Measurements from ENCODE around the gene SERINC5. TPM values are rescaled to one million over a fixed set of nuclear protein-coding genes. Genes with fewer than 3 reads are reported as not detected.
A peak's percentile ranks its signal among the peaks of the same experiment; 100 is the strongest.
"Not testable (repeated sequence)": the region's sequence is repeated elsewhere in the genome, so short reads cannot be mapped to it uniquely, and the experiment has no call there.

The SERINC5 gene
- total RNA-seq, 1 donor from 2014 or later: 8.3 TPM

GRCh38 chr5:80116465-80116864 is 139.4 kb downstream of the SERINC5 start:
- Mint-ChIP-seq H3K27me3 (ENCODE audit: low read depth) (peaks cover 4% of the 10 kb centered on the region), H3K4me1 (peaks cover 23% of the 10 kb centered on the region), H3K4me3 (no peak overlapping the region), H3K36me3 (ENCODE audit: low read depth) (peaks cover 13% of the 10 kb centered on the region), H3K9me3 (peaks cover 11% of the 10 kb centered on the region), H3K27ac (ENCODE audit: unreplicated experiment) (peak overlapping the region; percentile 89)
- DNase-seq (ENCODE audit: low read depth, low spot score): no peak
- no peak for TF ChIP-seq CTCF (conservative IDR thresholded peaks at IDR 0.05)

GRCh38 chr5:80116000-80116399 is 139.8 kb downstream of the SERINC5 start:
- H3K27ac Mint-ChIP-seq (ENCODE audit: unreplicated experiment): no peak overlapping the region

GRCh38 chr5:80114860-80115259 is 141.0 kb downstream of the SERINC5 start:
- Mint-ChIP-seq H3K27me3 (ENCODE audit: low read depth) (peaks cover 10% of the 10 kb centered on the region), H3K4me1 (peaks cover 35% of the 10 kb centered on the region), H3K9me3 (peaks cover 11% of the 10 kb centered on the region), H3K4me3 (no peak overlapping the region), H3K27ac (ENCODE audit: unreplicated experiment) (no peak overlapping the region), H3K36me3 (ENCODE audit: low read depth) (peaks cover 13% of the 10 kb centered on the region)
- DNase-seq (ENCODE audit: low read depth, low spot score): no peak
- TF ChIP-seq CTCF (conservative IDR thresholded peaks at IDR 0.05): no peak

More at GRCh38 chr5:80116000-80116399, 139.8 kb downstream of the SERINC5 start:
- Mint-ChIP-seq H3K27me3 (ENCODE audit: low read depth) (peaks cover 8% of the 10 kb centered on the region), H3K9me3 (peaks cover 11% of the 10 kb centered on the region), H3K36me3 (ENCODE audit: low read depth) (peaks cover 13% of the 10 kb centered on the region), H3K4me3 (no peak overlapping the region), H3K4me1 (peaks cover 28% of the 10 kb centered on the region)
- DNase-seq (ENCODE audit: low read depth, low spot score): no peak
- TF ChIP-seq CTCF (conservative IDR thresholded peaks at IDR 0.05): no peak

GRCh38 chr5:80111376-80111990 is 144.4 kb downstream of the SERINC5 start:
- peaks cover 34% of the 10 kb centered on the region for H3K4me1 Mint-ChIP-seq
- not testable (repeated sequence) for H3K27ac Mint-ChIP-seq (ENCODE audit: unreplicated experiment); H3K4me3 Mint-ChIP-seq; DNase-seq (ENCODE audit: low read depth, low spot score); H3K9me3 Mint-ChIP-seq
- H3K27me3 Mint-ChIP-seq (ENCODE audit: low read depth): peaks cover 10% of the 10 kb centered on the region
- peaks cover 11% of the 10 kb centered on the region for H3K36me3 Mint-ChIP-seq (ENCODE audit: low read depth)

- no peak for DNase-seq (ENCODE audit: low read depth, low spot score)
- TF ChIP-seq CTCF (conservative IDR thresholded peaks at IDR 0.05): no peak
- H3K9me3 Mint-ChIP-seq: peaks cover 7% of the 10 kb centered on the region
- H3K4me1 Mint-ChIP-seq: peaks cover 22% of the 10 kb centered on the region
- no peak overlapping the region for H3K27ac Mint-ChIP-seq (ENCODE audit: unreplicated experiment)
- H3K4me3 Mint-ChIP-seq: no peak overlapping the region
- H3K27me3 Mint-ChIP-seq (ENCODE audit: low read depth): peaks cover 10% of the 10 kb centered on the region
- H3K36me3 Mint-ChIP-seq (ENCODE audit: low read depth): peaks cover 7% of the 10 kb centered on the region
Measured at GRCh38 chr5:80109646-80110478, 146.0 kb downstream of the SERINC5 start.

- no peaks in the 10 kb centered on the region for H3K9me3 Mint-ChIP-seq
- no peak overlapping the region for H3K27ac Mint-ChIP-seq (ENCODE audit: unreplicated experiment)
- no peak for DNase-seq (ENCODE audit: low read depth, low spot score)
- no peaks in the 10 kb centered on the region for H3K36me3 Mint-ChIP-seq (ENCODE audit: low read depth)
- no peak overlapping the region for H3K4me3 Mint-ChIP-seq
- peaks cover 16% of the 10 kb centered on the region for H3K4me1 Mint-ChIP-seq
- peaks cover 7% of the 10 kb centered on the region for H3K27me3 Mint-ChIP-seq (ENCODE audit: low read depth)
- no peak for TF ChIP-seq CTCF (conservative IDR thresholded peaks at IDR 0.05)
Measured at GRCh38 chr5:80106916-80107315, 148.9 kb downstream of the SERINC5 start.
